Measurements from ENCODE around the gene HES6.

DNA sequence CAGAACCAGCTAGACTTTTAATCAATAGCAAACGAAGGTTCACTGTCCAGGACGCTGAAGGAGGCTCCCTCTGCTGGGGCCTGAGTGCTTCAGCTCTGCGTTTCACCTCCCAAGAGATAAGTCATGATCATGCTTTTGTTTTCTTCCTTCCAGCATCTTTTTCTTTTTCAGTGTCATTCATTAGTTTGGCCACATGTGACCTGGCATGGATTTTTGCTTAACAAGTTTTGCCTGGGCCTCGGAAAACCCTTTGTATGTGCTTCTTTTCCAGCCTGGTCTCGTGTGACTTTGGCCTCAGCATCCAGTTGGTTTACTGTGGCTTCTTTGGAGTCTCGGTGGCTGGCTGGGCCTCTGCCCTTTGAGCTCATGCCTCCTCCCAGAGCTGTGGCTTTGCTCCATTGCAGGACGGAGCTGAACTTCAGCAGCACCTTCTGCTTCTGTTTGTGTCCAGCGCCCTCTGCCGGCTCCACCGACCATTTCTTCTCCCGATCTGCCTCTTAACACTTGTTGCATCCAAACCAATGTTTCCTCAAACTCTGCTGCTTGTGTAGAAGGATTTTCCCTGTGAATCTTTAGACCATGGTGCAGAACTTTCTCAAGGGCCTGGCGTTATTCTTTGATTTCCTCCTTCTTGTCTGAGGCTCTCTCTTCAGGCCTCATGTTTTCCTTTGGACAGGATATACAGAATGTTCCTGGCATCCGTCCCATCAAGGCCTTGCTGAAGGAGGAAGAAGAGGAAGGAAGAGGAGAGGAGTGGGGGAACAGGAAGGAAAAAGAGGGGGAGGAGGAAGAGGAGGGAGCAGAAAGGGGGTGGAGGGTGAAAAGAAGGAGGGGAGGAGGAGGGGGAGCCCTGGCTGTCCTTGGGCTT, 23.6 kb upstream of the HES6 start:
- TF ChIP-seq, protein P1, sequence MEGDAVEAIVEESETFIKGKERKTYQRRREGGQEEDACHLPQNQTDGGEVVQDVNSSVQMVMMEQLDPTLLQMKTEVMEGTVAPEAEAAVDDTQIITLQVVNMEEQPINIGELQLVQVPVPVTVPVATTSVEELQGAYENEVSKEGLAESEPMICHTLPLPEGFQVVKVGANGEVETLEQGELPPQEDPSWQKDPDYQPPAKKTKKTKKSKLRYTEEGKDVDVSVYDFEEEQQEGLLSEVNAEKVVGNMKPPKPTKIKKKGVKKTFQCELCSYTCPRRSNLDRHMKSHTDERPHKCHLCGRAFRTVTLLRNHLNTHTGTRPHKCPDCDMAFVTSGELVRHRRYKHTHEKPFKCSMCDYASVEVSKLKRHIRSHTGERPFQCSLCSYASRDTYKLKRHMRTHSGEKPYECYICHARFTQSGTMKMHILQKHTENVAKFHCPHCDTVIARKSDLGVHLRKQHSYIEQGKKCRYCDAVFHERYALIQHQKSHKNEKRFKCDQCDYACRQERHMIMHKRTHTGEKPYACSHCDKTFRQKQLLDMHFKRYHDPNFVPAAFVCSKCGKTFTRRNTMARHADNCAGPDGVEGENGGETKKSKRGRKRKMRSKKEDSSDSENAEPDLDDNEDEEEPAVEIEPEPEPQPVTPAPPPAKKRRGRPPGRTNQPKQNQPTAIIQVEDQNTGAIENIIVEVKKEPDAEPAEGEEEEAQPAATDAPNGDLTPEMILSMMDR (conservative IDR thresholded peaks at IDR 0.05; ENCODE audit: low read depth, low read length) = peak; percentile 89
- TF ChIP-seq EZH2 (IDR thresholded peaks at IDR 0.05; ENCODE audit: borderline replicate concordance, low read depth, low read length, poor library complexity, severe bottlenecking) = no peak
